Islet of Langerhans (tissue), 1 donor: Measurements from ENCODE around the gene KIF1B.
"Not testable (repeated sequence)": the region's sequence is repeated elsewhere in the genome, so short reads cannot be mapped to it uniquely, and the experiment has no call there.

ENCODE experiments used
- FAIRE-seq: peaks from one replicate; lab custom pipeline; 2011; peaks lifted over from hg19 to GRCh38; lab: Jason Lieb, UNC

The KIF1B gene

GRCh38 chr1:10195570-10195969 is 14.8 kb upstream of the KIF1B start:
- no peak for FAIRE-seq

DNA sequence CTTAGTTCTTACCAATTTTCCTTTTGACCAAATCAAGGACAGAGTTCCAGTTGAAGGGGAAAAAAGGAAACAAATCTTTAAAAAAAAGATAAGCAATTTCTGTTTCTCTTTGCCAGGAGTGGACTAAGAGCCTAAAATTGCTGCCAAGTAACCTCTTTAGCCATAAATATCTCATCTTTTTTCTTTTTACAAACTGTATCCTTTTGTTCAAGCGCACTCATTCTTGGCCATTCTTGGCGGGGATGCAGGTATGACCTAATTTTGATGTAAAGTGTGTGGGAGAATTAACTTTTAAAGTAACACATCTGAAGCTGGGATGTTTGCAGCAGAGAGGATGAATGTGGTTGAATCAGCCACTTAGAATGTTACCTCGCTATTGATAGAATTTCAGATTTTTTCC is 13.4 kb upstream of the KIF1B start:
- no peak for FAIRE-seq

DNA sequence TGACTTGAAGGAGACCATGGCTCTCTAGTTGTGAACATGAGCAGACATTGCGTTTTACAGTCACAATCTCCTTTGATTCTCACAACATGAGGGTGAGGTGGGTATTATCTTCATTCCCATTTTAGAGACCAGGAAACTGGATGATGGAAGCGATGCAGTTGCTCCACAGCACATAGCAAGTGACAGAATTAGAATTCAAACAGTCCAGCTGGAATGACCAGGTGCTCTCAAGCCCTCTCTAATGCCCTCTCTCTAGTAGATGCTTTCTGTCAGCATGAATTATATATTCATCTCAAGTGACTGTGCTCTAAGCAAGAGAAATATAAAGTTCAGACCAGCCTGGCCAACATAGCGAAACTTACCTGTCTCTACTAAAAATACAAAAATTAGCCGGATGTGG is 9.8 kb upstream of the KIF1B start:
- no peak for FAIRE-seq

- FAIRE-seq = no peak
Measured at GRCh38 chr1:10204003-10204642, 6.2 kb upstream of the KIF1B start.

- not testable (repeated sequence) for FAIRE-seq
Measured at GRCh38 chr1:10205206-10205605, 5.2 kb upstream of the KIF1B start.

DNA sequence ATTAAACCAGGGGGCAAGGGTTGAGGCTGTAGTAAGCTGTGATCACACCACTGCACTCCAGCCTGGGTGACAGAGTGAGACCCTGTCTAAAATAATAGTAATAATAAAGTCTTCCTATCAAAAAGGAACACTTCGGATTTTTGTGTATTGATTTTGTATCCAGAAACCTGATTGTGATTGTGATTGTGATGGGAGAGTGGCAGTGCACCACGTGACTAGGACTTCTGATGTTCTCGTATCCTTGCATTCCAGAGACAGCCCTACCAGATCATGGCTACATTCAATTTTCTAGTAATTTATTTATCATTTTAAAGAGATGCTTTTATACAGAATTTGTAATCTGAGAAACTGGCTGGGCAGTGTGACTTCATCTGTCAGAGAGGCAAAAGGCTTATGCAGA is 2.6 kb upstream of the KIF1B start:
- no peak for FAIRE-seq

GRCh38 chr1:10208537-10208936 is 1.8 kb upstream of the KIF1B start:
- no peak for FAIRE-seq

- FAIRE-seq = no peak
Measured at GRCh38 chr1:10209590-10209904, 823 bp upstream of the KIF1B start.

DNA sequence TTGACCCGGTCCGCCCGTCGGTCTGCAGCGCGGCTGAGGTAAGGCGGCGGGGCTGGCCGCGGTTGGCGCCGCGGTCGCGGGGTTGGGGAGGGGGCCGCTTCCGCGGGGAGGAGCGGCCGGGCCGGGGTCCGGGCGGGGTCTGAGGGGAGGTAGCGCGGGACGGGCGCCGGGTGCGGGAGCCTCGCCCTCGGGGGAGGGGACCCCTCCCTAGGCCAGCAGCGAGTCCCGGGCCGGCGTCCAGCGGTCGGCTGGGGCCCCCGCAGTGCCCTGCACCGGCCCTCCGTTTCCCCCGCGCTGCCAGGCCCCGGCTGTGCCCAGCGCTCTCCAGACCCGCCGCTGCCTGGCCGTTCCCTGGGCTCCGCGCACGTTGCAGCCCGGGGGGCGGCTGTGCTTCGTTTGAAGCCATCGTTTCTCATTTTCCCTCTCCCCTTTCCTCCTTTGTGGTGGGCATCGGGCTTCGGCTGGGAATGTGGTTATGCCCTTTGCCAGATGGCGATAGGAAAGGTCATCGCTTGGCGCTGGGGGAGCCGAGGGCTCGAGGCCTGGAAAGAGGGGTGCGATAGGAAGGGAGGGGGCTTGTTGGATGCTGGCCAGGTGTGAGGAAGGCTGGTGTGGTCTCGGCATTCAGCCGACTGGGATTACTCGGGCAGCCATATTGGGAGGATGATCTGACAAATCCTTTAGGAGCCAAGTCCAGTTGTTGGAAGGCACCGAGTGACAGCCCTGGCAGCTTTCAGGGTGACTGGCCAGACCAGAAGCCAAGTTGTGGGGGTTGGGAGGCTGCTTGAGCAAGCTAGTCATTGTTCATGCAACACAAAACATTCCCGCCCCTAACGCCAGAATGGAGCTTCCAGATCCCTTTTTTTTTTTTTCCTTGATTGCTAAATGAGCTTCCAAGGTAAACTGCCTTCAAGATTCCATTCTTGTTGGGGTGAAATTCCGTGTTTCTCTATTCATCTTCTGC is 753 bp downstream of the KIF1B start:
- no peak for FAIRE-seq

- no peak for FAIRE-seq
Measured at GRCh38 chr1:10211805-10212410, 1.5 kb downstream of the KIF1B start.

GRCh38 chr1:10212476-10212875 is 2.1 kb downstream of the KIF1B start:
- no peak for FAIRE-seq

DNA sequence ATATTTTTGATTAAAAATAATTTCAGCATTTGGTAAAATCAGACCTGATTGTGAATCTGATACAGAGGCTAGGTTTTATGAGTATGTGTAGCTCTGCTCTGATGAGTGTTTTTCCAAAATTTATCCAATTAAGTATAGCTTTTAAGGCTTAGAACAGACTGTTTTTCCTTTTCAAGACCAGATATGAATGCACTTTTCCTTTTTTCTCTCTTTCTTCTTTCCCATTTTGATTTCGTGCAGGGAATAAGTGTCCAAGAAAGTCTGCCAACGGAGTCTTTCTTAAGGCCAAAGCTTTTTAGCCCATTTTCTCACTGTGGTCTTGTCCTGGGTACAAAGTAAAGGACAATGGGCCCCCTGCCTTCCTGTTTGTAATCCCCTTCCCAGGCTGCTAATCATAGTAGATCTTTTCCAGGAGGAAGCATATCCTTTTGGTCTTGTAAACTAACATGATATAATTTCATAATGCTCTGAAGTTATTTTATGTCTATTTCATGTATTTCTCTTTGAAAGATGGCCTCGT is 2.9 kb downstream of the KIF1B start:
- no peak for FAIRE-seq

GRCh38 chr1:10216090-10216749 is 5.8 kb downstream of the KIF1B start:
- no peak for FAIRE-seq

DNA sequence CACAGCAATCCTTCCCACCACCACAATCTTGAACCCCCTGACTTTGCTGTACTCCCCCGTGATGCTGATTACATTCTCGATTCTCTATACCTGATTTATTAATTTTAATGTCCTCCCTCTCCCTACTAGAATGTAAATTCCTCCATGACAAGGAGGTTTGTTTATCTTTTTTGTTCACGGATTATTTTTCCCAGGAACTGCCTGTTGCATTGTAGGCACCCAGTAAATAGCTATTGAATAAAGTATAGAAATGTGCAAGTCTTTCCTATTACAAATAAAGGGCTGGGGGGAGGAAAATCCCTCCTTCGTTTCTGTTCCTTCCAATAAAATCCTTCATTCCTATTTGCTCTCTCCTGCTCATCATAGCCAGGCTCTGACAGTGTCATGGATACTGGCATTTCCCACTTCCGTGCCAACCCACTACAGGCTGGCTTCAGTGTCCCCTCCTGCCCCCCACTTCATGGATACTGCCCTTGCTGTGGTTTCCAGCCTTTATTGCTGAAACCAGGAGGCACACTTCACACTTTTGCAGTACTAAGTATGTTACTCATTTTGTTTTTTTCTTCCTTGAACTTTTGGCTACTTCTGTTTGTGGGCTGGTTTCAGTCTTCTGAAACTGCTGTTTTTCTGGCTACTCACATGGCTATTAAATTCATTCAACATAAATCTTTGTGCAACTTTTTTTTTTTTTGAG is 7.5 kb downstream of the KIF1B start:
- FAIRE-seq = no peak

DNA sequence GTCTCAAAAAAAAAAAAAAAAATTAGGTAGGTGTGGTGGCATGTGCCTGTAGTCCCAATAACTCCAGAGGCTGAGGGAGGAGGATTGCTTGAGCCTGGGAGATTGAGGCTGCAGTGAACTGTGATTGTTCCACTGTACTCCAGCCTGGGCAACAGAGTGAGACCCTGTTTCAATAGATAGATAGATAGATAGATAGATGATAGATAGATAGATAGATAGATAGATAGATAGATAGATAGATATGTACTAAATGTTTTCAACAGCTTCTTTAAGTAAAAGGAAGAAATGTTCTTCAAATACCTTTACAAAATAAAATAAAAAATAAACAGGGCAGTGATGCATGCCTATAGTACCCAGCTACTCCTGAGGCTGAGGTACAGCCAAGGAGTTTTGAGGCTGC is 9.8 kb downstream of the KIF1B start:
- no peak for FAIRE-seq

DNA sequence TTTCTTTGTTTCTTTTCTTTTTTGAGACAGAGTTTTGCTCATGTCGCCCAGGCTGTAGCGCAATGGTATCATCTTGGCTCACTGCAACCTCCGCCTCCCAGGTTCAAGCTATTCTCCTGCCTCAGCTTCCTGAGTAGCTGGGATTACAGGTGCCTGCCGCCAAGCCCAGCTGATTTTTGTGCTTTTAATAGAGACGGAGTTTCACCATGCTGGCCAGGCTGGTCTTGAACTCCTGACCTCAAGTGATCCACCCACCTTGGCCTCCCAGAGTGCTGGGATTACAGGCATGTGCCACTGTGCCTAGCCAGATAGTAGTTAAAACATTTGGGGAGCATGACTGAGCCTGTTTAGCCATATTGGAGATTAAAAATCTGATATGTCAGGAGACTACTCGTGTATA is 10.3 kb downstream of the KIF1B start:
- FAIRE-seq = not testable (repeated sequence)

- FAIRE-seq = no peak
Measured at GRCh38 chr1:10225573-10225972, 15.2 kb downstream of the KIF1B start.

- no peak for FAIRE-seq
Measured at GRCh38 chr1:10228528-10228927, 18.2 kb downstream of the KIF1B start.

DNA sequence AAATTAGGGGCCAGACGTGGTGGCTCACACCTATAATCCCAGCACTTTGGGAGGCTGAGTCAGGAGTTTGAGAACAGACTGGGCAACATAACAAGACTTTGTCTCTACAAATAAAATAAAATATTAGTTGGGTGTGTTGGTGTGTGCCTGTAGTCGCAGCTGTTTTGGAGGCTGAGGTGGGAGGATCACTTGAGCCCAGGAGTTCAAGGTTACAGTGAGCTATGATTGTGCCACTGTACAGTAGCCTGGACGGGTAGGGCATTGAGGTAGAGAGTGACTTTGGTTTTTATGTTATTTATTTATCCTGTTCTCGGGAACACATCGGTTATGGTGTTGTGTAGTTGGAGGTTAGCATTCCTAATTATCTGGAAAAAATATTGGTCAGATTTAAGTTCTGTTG is 19.5 kb downstream of the KIF1B start:
- no peak for FAIRE-seq

- FAIRE-seq = no peak
Measured at GRCh38 chr1:10232163-10232562, 21.8 kb downstream of the KIF1B start.

DNA sequence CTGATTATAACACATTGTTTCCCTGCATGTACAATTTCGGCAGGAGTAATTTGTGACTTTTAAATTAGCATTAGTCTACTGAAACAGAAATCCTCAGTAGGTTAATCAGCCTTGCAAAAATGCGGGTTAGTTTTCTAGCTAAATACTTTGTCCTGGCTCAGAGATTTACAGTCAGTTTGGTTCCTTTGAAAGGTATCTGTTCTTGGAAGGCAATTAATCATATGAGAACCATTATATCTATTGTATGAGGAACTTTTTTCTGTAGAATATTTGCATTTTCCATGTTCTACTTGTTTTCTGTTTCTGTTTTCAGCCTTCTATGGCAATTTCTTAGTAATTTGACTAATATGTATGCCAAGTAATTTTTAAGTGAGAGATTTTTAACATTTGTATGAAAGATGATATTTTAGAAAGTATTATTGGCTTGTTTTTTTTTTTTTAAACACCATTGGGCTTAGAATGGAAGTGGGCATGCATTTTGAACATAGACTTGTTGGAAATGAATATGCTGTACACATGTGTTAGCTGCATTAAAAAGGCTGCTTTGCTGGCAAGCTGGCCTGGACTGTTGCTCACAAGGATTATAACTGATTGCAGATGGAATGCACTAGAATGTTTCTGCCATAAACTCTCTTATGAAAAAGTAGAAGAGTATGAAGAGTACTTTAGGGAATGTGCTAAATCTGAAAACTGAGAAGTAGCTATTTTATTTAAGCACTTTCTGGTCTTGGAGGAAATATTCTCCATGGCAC is 26.2 kb downstream of the KIF1B start:
- no peak for FAIRE-seq
